Measurements from ENCODE around the gene NFIC. TPM values are rescaled to one million over a fixed set of nuclear protein-coding genes. Genes with fewer than 3 reads are reported as not detected.

NFIC gene
- total RNA-seq, 4 donors from 2014 or later: 76.2 to 183 (median 132) TPM

DNA sequence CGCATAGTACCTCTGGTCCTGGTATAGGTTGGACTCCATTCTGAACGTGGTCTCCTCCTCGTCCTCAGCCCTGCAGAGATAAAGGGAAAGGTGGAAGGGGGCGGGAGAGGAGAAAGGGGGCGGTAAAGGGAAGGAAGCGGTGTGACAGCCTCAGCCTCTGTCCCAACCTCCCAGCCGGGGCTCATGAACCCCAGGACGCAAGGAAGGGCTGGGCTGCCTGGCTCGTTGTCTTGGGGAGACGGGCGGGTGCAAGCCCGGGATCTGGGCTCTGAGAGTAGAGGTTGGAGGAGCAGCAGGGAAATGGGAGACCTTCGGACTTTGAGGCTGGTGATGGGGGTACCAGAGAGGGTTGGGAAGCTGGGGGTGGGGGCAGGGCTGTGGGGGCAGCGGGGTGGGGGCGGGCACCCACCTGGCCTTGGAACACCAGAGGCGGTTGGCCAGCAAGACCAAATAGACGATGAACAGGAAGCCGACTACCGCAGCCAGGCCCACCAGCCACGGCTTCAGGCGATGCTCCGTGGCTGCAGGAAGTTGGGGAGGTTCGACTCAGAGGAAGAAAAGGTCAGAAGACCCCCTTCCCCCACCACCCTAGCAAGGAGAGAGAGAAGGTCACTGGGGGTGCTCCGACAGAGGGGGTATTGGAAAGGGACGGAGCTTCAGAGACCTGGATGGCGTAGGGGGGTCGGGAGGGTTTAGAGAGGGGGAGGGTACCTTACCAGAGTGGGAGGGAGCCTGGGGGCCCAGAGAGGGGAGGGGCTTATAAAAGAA lies 112.2 kb downstream of the NFIC start:
- H3K36me3 ChIP-seq: no peaks in the 10 kb centered on the region
- intact Hi-C loops (cut with DNase I): no loop called here
- H3K27me3 ChIP-seq: no peaks in the 10 kb centered on the region
- TF ChIP-seq, protein P1, sequence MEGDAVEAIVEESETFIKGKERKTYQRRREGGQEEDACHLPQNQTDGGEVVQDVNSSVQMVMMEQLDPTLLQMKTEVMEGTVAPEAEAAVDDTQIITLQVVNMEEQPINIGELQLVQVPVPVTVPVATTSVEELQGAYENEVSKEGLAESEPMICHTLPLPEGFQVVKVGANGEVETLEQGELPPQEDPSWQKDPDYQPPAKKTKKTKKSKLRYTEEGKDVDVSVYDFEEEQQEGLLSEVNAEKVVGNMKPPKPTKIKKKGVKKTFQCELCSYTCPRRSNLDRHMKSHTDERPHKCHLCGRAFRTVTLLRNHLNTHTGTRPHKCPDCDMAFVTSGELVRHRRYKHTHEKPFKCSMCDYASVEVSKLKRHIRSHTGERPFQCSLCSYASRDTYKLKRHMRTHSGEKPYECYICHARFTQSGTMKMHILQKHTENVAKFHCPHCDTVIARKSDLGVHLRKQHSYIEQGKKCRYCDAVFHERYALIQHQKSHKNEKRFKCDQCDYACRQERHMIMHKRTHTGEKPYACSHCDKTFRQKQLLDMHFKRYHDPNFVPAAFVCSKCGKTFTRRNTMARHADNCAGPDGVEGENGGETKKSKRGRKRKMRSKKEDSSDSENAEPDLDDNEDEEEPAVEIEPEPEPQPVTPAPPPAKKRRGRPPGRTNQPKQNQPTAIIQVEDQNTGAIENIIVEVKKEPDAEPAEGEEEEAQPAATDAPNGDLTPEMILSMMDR (IDR thresholded peaks at IDR 0.05): no peak
- no peak for TF ChIP-seq POLR2A (IDR thresholded peaks at IDR 0.05)
- 41 to 48% methylated on average over 25 to 26 of the region's 27 CpGs for WGBS, 2 donors
- no peak overlapping the region for H3K27ac ChIP-seq
- H3K9me3 ChIP-seq: no peaks in the 10 kb centered on the region
- no peaks in the 10 kb centered on the region for H3K4me1 ChIP-seq
- H3K4me3 ChIP-seq (replicated peaks in 1 of 3): no peak overlapping the region
- DNase-seq: no peak

DNA sequence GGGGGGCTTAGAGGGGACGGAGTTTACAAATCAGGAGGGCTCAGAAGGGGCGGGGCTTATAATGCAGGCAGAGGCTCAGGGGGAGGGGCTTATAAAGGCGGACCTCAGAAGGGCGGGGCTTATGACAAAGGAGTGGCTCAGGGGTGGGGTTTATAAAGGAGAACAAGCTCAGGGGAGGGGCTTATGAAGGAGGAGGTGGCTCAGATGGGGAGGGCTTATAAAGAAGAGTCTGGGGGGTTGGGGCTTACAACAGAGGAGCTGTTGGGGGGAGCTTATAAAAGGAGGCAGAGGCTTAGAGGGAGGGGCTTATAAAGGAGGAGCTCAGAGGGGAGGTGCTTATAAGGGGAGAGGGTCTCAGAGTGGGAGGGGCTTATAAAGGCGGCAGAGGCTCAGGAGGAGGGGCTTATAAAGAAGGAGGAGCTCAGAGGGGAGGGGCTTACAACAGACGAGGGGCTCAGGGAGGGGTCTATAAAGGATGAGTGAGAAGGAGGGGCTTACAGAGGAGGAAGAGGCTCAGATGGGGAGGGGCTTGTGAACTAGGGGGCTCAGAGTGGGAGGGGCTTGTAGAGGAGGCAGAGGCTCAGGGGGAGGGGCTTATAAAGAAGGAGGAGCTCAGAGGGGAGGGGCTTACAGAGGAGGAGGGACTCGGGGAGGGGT lies 112.9 kb downstream of the NFIC start:
- H3K4me1 ChIP-seq: no peaks in the 10 kb centered on the region
- DNase-seq: no peak
- no peaks in the 10 kb centered on the region for H3K27me3 ChIP-seq
- TF ChIP-seq POLR2A (IDR thresholded peaks at IDR 0.05): no peak
- TF ChIP-seq, protein P1 (IDR thresholded peaks at IDR 0.05): no peak
- intact Hi-C loops (cut with DNase I): no loop called here
- no peaks in the 10 kb centered on the region for H3K9me3 ChIP-seq
- no peak overlapping the region for H3K4me3 ChIP-seq (replicated peaks in 1 of 3)
- no peak overlapping the region for H3K27ac ChIP-seq
- WGBS, 2 donors: 54 to 63% methylated on average over 7 of the region's 7 CpGs
- no peaks in the 10 kb centered on the region for H3K36me3 ChIP-seq

DNA sequence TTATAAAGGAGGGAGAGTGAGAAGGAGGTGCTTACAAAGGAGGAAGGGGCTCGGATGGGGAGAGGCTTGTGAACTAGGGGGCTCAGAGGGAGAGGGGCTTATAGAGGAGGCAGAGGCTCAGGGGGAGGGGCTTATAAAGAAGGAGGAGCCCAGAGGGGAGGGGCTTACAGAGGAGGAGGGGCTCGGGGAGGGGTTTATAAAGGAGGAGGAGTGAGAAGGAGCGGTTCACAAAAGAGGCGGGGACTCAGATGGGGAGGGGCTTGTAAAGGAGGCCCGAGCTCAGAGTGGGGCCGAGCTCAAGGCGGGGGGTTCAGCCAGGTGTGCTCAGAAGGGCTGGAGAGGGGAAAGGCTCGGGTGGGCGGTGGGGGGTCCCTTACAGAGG lies 113.4 kb downstream of the NFIC start:
- H3K9me3 ChIP-seq: no peaks in the 10 kb centered on the region
- H3K4me3 ChIP-seq (replicated peaks in 1 of 3): no peak overlapping the region
- intact Hi-C loops (cut with DNase I): no loop called here
- H3K27me3 ChIP-seq: no peaks in the 10 kb centered on the region
- H3K36me3 ChIP-seq: no peaks in the 10 kb centered on the region
- DNase-seq: no peak
- 54 to 64% methylated on average over 9 of the region's 9 CpGs for WGBS, 2 donors
- no peaks in the 10 kb centered on the region for H3K4me1 ChIP-seq
- H3K27ac ChIP-seq: no peak overlapping the region
- TF ChIP-seq, protein P1 (IDR thresholded peaks at IDR 0.05): no peak
- no peak for TF ChIP-seq POLR2A (IDR thresholded peaks at IDR 0.05)

DNA sequence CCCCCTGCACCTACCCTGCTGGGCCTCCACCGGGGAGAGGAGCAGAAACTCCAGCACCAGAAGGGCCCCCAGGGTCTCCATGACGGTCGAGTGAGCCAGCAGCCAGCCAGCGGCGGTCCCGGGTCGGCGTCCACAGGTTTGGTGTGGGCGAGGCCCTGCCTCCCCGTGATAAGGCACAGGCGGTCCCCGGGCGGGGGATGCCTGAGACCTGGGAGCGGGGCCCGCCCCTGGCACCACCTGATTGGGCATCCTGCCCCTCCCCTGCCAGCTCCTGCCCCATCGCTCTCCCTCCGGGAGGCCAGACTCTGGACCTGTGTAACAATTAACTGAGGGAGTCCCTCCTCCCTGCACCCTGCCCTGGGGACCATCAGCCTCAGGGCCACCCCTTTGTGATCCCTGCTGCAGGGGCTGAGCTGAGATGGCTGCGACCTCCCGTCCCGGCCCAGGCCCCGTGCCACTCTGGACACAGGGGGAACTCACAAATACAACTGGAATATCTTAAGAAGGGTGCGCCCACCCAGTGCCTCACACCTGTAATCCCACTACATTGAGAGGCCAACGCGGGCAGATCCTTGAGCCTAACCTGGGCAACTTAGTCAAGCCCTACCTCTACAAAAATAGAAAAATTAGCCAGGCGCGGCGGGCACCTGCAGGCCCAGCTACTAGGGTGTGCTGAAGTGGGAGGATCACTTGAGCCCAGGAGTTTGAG lies 114.2 kb downstream of the NFIC start, which contains the start of gene SMIM24:
SMIM24 (minus strand) TSS at position 143 of the 709 bp plus-strand sequence; CDS start at position 81, 62 bp downstream.
- no peaks in the 10 kb centered on the region for H3K9me3 ChIP-seq
- no peaks in the 10 kb centered on the region for H3K27me3 ChIP-seq
- intact Hi-C loops (cut with DNase I): no loop called here
- H3K4me3 ChIP-seq (replicated peaks in 1 of 3): no peak within 1 kb of the TSS
- H3K36me3 ChIP-seq: no peaks in the 10 kb centered on the region
- 44 to 49% methylated on average over 25 to 27 of the region's 27 CpGs for WGBS, 2 donors
- no peak for TF ChIP-seq POLR2A (IDR thresholded peaks at IDR 0.05)
- TF ChIP-seq, protein P1 (IDR thresholded peaks at IDR 0.05): no peak
- H3K27ac ChIP-seq: no peak within 1 kb of the TSS
- DNase-seq: peak; percentile 54 to 56
- H3K4me1 ChIP-seq: no peaks in the 10 kb centered on the region
